Measurements from ENCODE around the gene RNF213.

The RNF213 gene

DNA sequence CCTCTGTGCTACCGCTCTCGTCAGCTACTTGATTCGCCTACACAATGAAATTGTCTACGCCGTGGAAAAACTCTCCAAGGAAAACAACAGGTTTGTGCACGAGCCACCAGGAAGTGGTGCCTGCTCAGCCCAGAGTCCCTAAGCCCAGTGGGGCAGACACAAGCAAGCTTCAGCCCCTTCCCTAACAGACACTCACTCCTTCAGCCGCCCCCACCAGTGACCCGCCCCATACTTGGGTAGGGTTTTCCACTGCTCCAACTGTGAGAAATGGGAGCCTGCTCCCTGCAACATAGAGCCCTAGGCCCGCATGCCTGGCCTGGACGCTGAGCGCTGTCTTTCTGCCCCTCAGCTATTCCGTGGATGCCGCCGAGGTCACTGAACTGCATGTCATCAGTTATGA is 125.7 kb downstream of the RNF213 start:
- Histone ChIP-seq H3K4me1 (ENCODE audit: insufficient read depth, low read length, poor library complexity, severe bottlenecking) (no peaks in the 10 kb centered on the region), H3K4me2 (ENCODE audit: low read depth, low read length, poor library complexity, severe bottlenecking) (no peak overlapping the region), H2AFZ (ENCODE audit: low read length) (no peak overlapping the region), H4K20me1 (ENCODE audit: insufficient read depth, low read length, poor library complexity, severe bottlenecking) (peaks cover 2% of the 10 kb centered on the region), H3K9me2 (replicated peaks; ENCODE audit: low read depth, low read length) (no peaks in the 10 kb centered on the region), H3K79me2 (ENCODE audit: insufficient read depth, low read length) (no peaks in the 10 kb centered on the region), H3F3A (ENCODE audit: low read depth) (no peaks in the 10 kb centered on the region), H3K4me3 (ENCODE audit: low read length, poor library complexity, severe bottlenecking) (no peak overlapping the region), H3K9me3 (ENCODE audit: insufficient read depth, low read depth, low read length) (no peaks in the 10 kb centered on the region), H3K27me3 (ENCODE audit: insufficient read depth, low read length, poor library complexity, severe bottlenecking) (no peaks in the 10 kb centered on the region), H3K9ac (ENCODE audit: low read depth, low read length, poor library complexity, severe bottlenecking) (no peak overlapping the region), H3K36me3 (ENCODE audit: insufficient read depth, low read length) (peaks cover 62% of the 10 kb centered on the region; the same call in 1 of the 2 replicates)
- no peak for TF ChIP-seq EZH2phosphoT487 (IDR thresholded peaks at IDR 0.05; ENCODE audit: borderline replicate concordance)
- TF ChIP-seq, protein P1, sequence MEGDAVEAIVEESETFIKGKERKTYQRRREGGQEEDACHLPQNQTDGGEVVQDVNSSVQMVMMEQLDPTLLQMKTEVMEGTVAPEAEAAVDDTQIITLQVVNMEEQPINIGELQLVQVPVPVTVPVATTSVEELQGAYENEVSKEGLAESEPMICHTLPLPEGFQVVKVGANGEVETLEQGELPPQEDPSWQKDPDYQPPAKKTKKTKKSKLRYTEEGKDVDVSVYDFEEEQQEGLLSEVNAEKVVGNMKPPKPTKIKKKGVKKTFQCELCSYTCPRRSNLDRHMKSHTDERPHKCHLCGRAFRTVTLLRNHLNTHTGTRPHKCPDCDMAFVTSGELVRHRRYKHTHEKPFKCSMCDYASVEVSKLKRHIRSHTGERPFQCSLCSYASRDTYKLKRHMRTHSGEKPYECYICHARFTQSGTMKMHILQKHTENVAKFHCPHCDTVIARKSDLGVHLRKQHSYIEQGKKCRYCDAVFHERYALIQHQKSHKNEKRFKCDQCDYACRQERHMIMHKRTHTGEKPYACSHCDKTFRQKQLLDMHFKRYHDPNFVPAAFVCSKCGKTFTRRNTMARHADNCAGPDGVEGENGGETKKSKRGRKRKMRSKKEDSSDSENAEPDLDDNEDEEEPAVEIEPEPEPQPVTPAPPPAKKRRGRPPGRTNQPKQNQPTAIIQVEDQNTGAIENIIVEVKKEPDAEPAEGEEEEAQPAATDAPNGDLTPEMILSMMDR (conservative IDR thresholded peaks at IDR 0.05; ENCODE audit: low read length): no peak

DNA sequence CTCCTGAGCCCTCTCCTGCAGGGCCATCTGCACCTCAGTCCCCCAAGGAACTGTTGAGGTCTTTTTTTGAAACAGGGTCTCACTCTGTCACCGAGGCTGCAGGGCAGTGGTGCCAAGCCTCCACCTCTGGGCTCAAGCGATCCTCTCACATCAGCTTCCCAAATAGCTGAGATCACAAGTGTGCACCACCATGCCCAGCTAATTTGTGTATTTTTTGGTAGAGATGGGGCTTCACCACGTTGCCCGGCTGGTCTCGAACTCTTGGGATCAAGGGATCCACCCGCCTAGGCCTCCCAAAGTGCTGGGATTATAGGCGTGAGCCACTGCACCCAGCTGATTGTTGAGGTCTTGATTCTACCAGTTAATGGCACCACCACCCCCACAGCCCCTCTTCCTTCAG is 126.4 kb downstream of the RNF213 start:
- Histone ChIP-seq H3K79me2 (ENCODE audit: insufficient read depth, low read length) (no peaks in the 10 kb centered on the region), H3K4me3 (ENCODE audit: low read length, poor library complexity, severe bottlenecking) (no peak overlapping the region), H3K9me3 (ENCODE audit: insufficient read depth, low read depth, low read length) (no peaks in the 10 kb centered on the region), H3K4me2 (ENCODE audit: low read depth, low read length, poor library complexity, severe bottlenecking) (no peak overlapping the region), H3F3A (ENCODE audit: low read depth) (no peaks in the 10 kb centered on the region), H3K9ac (ENCODE audit: low read depth, low read length, poor library complexity, severe bottlenecking) (no peak overlapping the region), H2AFZ (ENCODE audit: low read length) (no peak overlapping the region), H3K36me3 (ENCODE audit: insufficient read depth, low read length) (peaks cover 56% of the 10 kb centered on the region; the same call in 1 of the 2 replicates), H3K4me1 (ENCODE audit: insufficient read depth, low read length, poor library complexity, severe bottlenecking) (no peaks in the 10 kb centered on the region), H4K20me1 (ENCODE audit: insufficient read depth, low read length, poor library complexity, severe bottlenecking) (peaks cover 2% of the 10 kb centered on the region), H3K9me2 (replicated peaks; ENCODE audit: low read depth, low read length) (no peaks in the 10 kb centered on the region), H3K27me3 (ENCODE audit: insufficient read depth, low read length, poor library complexity, severe bottlenecking) (no peaks in the 10 kb centered on the region)
- TF ChIP-seq EZH2phosphoT487 (IDR thresholded peaks at IDR 0.05; ENCODE audit: borderline replicate concordance): no peak
- TF ChIP-seq, protein P1 (conservative IDR thresholded peaks at IDR 0.05; ENCODE audit: low read length): no peak

- H3K79me2 ChIP-seq (ENCODE audit: insufficient read depth, low read length): no peaks in the 10 kb centered on the region
- H3K4me2 ChIP-seq (ENCODE audit: low read depth, low read length, poor library complexity, severe bottlenecking): no peak overlapping the region
- peaks cover 2% of the 10 kb centered on the region for H4K20me1 ChIP-seq (ENCODE audit: insufficient read depth, low read length, poor library complexity, severe bottlenecking)
- no peak overlapping the region for H3K9ac ChIP-seq (ENCODE audit: low read depth, low read length, poor library complexity, severe bottlenecking)
- H3K36me3 ChIP-seq (ENCODE audit: insufficient read depth, low read length): peaks cover 49% of the 10 kb centered on the region; the same call in 1 of the 2 replicates
- H3K4me3 ChIP-seq (ENCODE audit: low read length, poor library complexity, severe bottlenecking): no peak overlapping the region
- no peak for TF ChIP-seq EZH2phosphoT487 (IDR thresholded peaks at IDR 0.05; ENCODE audit: borderline replicate concordance)
- TF ChIP-seq, protein P1 (conservative IDR thresholded peaks at IDR 0.05; ENCODE audit: low read length): no peak
- H3F3A ChIP-seq (ENCODE audit: low read depth): no peaks in the 10 kb centered on the region
- no peaks in the 10 kb centered on the region for H3K4me1 ChIP-seq (ENCODE audit: insufficient read depth, low read length, poor library complexity, severe bottlenecking)
- no peak overlapping the region for H2AFZ ChIP-seq (ENCODE audit: low read length)
- H3K9me2 ChIP-seq (replicated peaks; ENCODE audit: low read depth, low read length): no peaks in the 10 kb centered on the region
- H3K27me3 ChIP-seq (ENCODE audit: insufficient read depth, low read length, poor library complexity, severe bottlenecking): no peaks in the 10 kb centered on the region
- no peaks in the 10 kb centered on the region for H3K9me3 ChIP-seq (ENCODE audit: insufficient read depth, low read depth, low read length)
These were observed 127.5 kb downstream of the RNF213 start for GRCh38 chr17:80388175-80388574.
